ENCODE measurements around the gene DSTN.
A peak's percentile ranks its signal among the peaks of the same experiment; 100 is the strongest.

DSTN gene

GRCh38 chr20:17584689-17585088 lies 14.8 kb downstream of the DSTN start:
- DNase-seq = no peak

- DNase-seq = no peak
Observed at GRCh38 chr20:17586250-17586649, 16.4 kb downstream of the DSTN start.

- DNase-seq = no peak
Observed at GRCh38 chr20:17587148-17587547, 17.3 kb downstream of the DSTN start.

- DNase-seq = no peak
Observed at GRCh38 chr20:17587824-17588223, 17.9 kb downstream of the DSTN start.

GRCh38 chr20:17589161-17589834 lies 19.4 kb downstream of the DSTN start:
- no peak for DNase-seq

- no peak for DNase-seq
Observed at GRCh38 chr20:17590245-17590644, 20.4 kb downstream of the DSTN start.

GRCh38 chr20:17593902-17594301 lies 24.0 kb downstream of the DSTN start:
- no peak for DNase-seq

- no peak for DNase-seq
Observed at GRCh38 chr20:17594443-17594842, 24.6 kb downstream of the DSTN start.

- no peak for DNase-seq
Observed at GRCh38 chr20:17595856-17596255, 26.0 kb downstream of the DSTN start.

GRCh38 chr20:17598013-17598550 lies 28.2 kb downstream of the DSTN start:
- DNase-seq = no peak

- no peak for DNase-seq
Observed at GRCh38 chr20:17601957-17602356, 32.1 kb downstream of the DSTN start.

- DNase-seq = no peak
Observed at GRCh38 chr20:17602493-17602892, 32.6 kb downstream of the DSTN start.

- DNase-seq = no peak
Observed at GRCh38 chr20:17605131-17605660, 35.3 kb downstream of the DSTN start.

- DNase-seq = no peak
Observed at GRCh38 chr20:17606001-17606400, 36.1 kb downstream of the DSTN start.

GRCh38 chr20:17608701-17609497 lies 39.0 kb downstream of the DSTN start:
- DNase-seq = no peak

GRCh38 chr20:17609811-17610377 lies 40.0 kb downstream of the DSTN start:
- no peak for DNase-seq

GRCh38 chr20:17610566-17611289 lies 40.9 kb downstream of the DSTN start:
- DNase-seq = peak; percentile 49

GRCh38 chr20:17611290-17611539 lies 41.3 kb downstream of the DSTN start:
- DNase-seq = peak; percentile 23

GRCh38 chr20:17611540-17612286 lies 41.8 kb downstream of the DSTN start:
- DNase-seq = no peak

GRCh38 chr20:17612287-17612991 lies 42.6 kb downstream of the DSTN start:
- DNase-seq = peak; percentile 15

- no peak for DNase-seq
Observed at GRCh38 chr20:17612992-17613327, 43.1 kb downstream of the DSTN start.
